K562 (cell line): ENCODE results near the gene UBE2E2.

ENCODE experiments used
- EP300 ChIP-seq: IDR thresholded peaks from 2 replicates; pipeline ENCODE4 v1.6.1; 2012; ENCODE audit warnings: low read length, improper control_type of control experiment
- HMGN3 ChIP-seq: IDR thresholded peaks from 2 replicates; pipeline ENCODE4 v1.6.1; 2011; ENCODE audit warnings: borderline replicate concordance, low read depth, mild to moderate bottlenecking, mixed read lengths, low read length; ENCODE audit not compliant: insufficient read length; ENCODE audit errors: extremely low read depth
- MAFK ChIP-seq: IDR thresholded peaks from 2 replicates; pipeline ENCODE4 v1.6.1; 2011; ENCODE audit warnings: low read length, improper control_type of control experiment
- MAX ChIP-seq: sonication (generic); formaldehyde crosslinking; IDR thresholded peaks from 2 replicates; pipeline ENCODE4 v1.9.0; 2022; ENCODE audit warnings: mild to moderate bottlenecking, missing genetic modification reagents
- NR2C2 ChIP-seq, 2 experiments: fragments of 200-800 bp in 1 of 2; sonication (Bioruptor generic) in 1 of 2; sonication (generic) in 1 of 2; formaldehyde crosslinking in 1 of 2; IDR thresholded peaks; 2 replicates each; pipeline versions ENCODE4 v1.6.1 to v1.8.0; 2016 to 2022; ENCODE audit warnings: mild to moderate bottlenecking in 1 of 2, missing compliant biosample characterization in 1 of 2, missing genetic modification characterization in 1 of 2, missing genetic modification reagents in 1 of 2
- POLR3A ChIP-seq: IDR thresholded peaks from 2 replicates; pipeline ENCODE4 v1.6.1; 2011; ENCODE audit warnings: borderline replicate concordance, mild to moderate bottlenecking, moderate library complexity; ENCODE audit not compliant: insufficient read length, insufficient read depth; ENCODE audit errors: extremely low read depth
- STAT6 ChIP-seq: sonication (generic); formaldehyde crosslinking; IDR thresholded peaks from 2 replicates; pipeline ENCODE4 v1.8.1; 2023; ENCODE audit warnings: mild to moderate bottlenecking, missing genetic modification reagents
- YBX1 ChIP-seq: fragments of 450-650 bp; IDR thresholded peaks from 2 replicates; pipeline ENCODE4 v1.7.1; 2016; ENCODE audit warnings: mild to moderate bottlenecking
- ZBTB40 ChIP-seq, 2 experiments: fragments of 450-650 bp in 1 of 2; sonication (generic) in 1 of 2; formaldehyde crosslinking in 1 of 2; IDR thresholded peaks; 2 replicates each; pipeline versions ENCODE4 v1.7.1 to v1.9.0; 2016 to 2022; ENCODE audit warnings: inconsistent platforms in 1 of 2, mild to moderate bottlenecking in 1 of 2, missing genetic modification reagents in 1 of 2
- ZNF384 ChIP-seq: IDR thresholded peaks from 2 replicates; pipeline ENCODE4 v1.6.1; 2012; ENCODE audit warnings: low read depth, low read length, improper control_type of control experiment
- ZNF431 ChIP-seq: sonication (generic); formaldehyde crosslinking; IDR thresholded peaks from 2 replicates; pipeline ENCODE4 v1.8.0; 2022; ENCODE audit warnings: mild to moderate bottlenecking, missing genetic modification reagents
- ZNF76 ChIP-seq: fragments of 250-450 bp; sonication (Bioruptor Pico); IDR thresholded peaks from 2 replicates; pipeline ENCODE4 v1.4.0; 2020; ENCODE audit warnings: mild to moderate bottlenecking, moderate library complexity, borderline replicate concordance
- TF ChIP-seq, protein P1 (sequence below), 3 experiments: IDR thresholded peaks in 2 of 3; conservative IDR thresholded peaks in 1 of 3; 2 replicates each; pipeline ENCODE4 v1.5.1; 2011 to 2012; ENCODE audit warnings: low read length in 3 of 3, mild to moderate bottlenecking in 3 of 3, control low read depth in 2 of 3, improper control_type of control experiment in 1 of 3, inconsistent platforms in 1 of 3, low read depth in 1 of 3, mixed read lengths in 1 of 3, moderate library complexity in 1 of 3; ENCODE audit not compliant: insufficient read depth in 2 of 3
- TF ChIP-seq, protein P2 (sequence below): fragments of 250-450 bp; sonication (Bioruptor Pico); IDR thresholded peaks from 2 replicates; pipeline ENCODE4 v1.8.0; 2021; ENCODE audit warnings: mild to moderate bottlenecking, moderate library complexity

GRCh38 chr3:23496165-23496564 is 293.0 kb downstream of the UBE2E2 start:
- TF ChIP-seq ZBTB40 (IDR thresholded peaks at IDR 0.05) (no peak), ZBTB40 (CRISPR knock-in tag; IDR thresholded peaks at IDR 0.05) (no peak), STAT6 (CRISPR knock-in tag) (no peak), EP300 (no peak), HMGN3 (no peak), ZNF76 (CRISPR knock-in tag) (no peak), YBX1 (no peak), MAFK (no peak), MAX (CRISPR knock-in tag) (no peak), ZNF384 (no peak), NR2C2 (CRISPR knock-in tag; IDR thresholded peaks at IDR 0.05) (no peak), NR2C2 (tag; IDR thresholded peaks at IDR 0.05) (no peak), ZNF431 (CRISPR knock-in tag) (no peak), POLR3A (no peak)
- TF ChIP-seq, protein P1, sequence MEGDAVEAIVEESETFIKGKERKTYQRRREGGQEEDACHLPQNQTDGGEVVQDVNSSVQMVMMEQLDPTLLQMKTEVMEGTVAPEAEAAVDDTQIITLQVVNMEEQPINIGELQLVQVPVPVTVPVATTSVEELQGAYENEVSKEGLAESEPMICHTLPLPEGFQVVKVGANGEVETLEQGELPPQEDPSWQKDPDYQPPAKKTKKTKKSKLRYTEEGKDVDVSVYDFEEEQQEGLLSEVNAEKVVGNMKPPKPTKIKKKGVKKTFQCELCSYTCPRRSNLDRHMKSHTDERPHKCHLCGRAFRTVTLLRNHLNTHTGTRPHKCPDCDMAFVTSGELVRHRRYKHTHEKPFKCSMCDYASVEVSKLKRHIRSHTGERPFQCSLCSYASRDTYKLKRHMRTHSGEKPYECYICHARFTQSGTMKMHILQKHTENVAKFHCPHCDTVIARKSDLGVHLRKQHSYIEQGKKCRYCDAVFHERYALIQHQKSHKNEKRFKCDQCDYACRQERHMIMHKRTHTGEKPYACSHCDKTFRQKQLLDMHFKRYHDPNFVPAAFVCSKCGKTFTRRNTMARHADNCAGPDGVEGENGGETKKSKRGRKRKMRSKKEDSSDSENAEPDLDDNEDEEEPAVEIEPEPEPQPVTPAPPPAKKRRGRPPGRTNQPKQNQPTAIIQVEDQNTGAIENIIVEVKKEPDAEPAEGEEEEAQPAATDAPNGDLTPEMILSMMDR (IDR thresholded peaks at IDR 0.05 in 2 of 3, conservative IDR thresholded peaks at IDR 0.05 in 1 of 3; ENCODE audit: insufficient read depth in 2 of 3, low read depth in 1 of 3, low read length in 3 of 3) = no peak
- TF ChIP-seq, protein P2, sequence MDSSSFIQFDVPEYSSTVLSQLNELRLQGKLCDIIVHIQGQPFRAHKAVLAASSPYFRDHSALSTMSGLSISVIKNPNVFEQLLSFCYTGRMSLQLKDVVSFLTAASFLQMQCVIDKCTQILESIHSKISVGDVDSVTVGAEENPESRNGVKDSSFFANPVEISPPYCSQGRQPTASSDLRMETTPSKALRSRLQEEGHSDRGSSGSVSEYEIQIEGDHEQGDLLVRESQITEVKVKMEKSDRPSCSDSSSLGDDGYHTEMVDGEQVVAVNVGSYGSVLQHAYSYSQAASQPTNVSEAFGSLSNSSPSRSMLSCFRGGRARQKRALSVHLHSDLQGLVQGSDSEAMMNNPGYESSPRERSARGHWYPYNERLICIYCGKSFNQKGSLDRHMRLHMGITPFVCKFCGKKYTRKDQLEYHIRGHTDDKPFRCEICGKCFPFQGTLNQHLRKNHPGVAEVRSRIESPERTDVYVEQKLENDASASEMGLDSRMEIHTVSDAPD (CRISPR knock-in tag) = no peak
